Activated T-cell treated with anti-CD3 and anti-CD28 coated beads, Interleukin-2, amount 50 U/mL, for 48 hours (primary cell): ENCODE measurements around the gene MCF2L.

Experiments
- DNase-seq, 2 experiments: peaks; one replicate each; pipeline ENCODE4 v3.0.0-alpha.2; 2020

MCF2L gene

DNA sequence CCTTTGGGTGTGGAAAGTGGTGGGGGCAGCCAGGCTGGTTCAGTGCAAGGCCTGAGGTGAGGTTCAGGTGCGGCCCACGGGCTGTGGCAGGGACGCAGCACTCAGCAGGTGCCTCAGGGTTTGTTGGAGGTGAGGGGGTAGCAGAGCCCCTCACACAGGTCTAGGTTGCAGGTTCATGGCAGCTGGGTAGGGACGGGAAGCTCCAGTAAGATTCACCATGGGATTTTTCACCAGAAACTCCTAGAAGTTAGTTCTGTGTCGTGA is 14.0 kb downstream of the MCF2L start:
- no peak for DNase-seq

DNA sequence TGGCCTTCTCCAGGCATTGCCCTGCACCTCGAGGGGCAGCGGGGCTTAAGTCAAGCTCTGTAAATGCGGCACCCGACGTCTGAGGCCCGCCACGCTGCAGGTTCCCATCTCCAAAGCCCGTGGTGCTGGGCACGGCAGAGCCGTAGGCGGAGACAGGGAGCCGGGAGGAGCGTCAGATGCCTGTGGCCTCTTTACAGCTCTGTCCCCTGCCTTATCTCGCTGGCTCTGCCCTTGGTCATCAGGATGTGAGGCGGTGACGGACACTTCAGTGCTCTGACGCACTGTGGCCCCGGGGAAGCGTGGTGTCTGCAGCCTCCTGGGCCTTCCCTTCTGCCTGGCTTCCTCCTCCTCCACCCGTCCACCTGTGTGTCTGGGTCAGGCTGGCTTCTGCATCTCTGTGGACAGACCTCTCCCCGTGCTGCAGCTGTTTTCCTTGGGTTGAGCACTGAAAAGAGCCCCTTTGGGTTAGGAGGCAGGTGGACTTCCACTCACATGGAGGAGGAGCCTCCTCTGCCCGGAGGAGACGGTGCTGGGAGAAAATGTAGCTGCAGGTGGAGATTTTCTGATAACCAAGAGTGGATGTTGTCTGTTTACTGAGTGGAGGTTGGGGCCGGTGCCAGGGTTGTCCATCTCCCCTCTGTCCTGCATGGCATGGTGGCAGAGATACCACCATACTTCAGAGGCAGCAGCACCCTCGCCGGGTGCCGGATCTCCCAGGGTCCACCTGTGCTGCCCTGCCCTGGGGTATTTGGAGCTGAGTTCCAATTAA is 14.6 kb downstream of the MCF2L start:
- no peak for DNase-seq

DNA sequence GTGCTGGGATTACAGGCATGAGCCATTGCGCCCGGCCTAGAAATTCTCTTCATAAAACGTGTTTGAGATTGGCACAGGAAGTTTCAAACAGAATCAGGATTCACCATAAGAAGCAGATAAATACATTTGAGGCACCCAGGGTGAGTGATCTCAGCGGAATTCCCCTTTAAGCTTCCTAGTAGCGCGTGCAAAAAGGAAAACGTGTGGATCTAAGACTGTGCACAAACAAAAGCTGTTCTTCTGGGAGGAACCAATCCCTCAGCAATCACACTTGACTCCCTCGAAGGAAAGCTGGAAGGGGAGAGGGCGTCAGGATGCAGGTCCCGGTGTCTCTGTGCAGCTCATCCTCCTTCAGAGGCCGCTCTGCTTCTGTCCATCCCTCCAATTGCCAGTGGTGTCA is 15.5 kb downstream of the MCF2L start:
- no peak for DNase-seq

DNA sequence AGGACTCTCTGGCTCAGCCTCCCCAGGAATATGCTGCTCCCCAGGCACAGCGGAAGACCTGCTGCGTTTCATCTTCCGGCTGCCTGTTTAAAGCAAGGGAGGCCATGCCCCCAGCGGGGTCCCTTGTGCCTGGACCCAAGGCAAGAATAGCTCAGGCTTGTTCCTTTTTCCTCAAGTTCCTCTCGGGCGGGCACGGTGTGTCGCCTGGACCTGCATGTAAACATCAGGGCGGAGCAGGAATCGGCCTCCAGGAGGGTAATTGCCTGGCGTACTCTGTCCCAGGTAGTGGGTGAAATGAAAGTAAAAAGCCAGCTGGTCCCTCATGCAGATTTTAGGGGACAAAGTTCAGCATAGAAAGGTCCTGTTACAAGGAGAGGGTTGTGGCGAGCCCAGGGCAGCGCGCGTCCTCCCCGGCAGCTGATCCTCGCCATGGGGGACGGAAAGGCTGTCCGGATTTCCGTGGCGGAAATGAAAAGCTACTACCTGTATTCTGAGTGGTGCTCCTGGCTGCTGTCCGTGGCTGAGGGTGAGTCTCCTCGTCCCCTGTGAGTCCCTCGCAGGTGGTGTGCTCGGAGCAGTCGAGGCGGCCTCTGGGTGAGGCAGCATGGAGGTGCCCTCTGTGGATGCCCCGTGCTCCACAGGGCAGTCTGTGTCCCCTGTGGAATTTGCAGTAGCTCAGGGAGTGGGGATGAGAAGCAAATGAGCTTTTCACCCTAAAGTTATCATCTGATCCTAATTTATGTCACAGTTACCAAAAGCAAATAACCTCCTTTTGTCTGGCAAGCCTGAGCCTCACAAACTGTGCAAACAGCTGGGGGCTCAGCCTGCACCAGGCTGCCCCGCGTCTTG is 16.2 kb downstream of the MCF2L start:
- no peak for DNase-seq

DNA sequence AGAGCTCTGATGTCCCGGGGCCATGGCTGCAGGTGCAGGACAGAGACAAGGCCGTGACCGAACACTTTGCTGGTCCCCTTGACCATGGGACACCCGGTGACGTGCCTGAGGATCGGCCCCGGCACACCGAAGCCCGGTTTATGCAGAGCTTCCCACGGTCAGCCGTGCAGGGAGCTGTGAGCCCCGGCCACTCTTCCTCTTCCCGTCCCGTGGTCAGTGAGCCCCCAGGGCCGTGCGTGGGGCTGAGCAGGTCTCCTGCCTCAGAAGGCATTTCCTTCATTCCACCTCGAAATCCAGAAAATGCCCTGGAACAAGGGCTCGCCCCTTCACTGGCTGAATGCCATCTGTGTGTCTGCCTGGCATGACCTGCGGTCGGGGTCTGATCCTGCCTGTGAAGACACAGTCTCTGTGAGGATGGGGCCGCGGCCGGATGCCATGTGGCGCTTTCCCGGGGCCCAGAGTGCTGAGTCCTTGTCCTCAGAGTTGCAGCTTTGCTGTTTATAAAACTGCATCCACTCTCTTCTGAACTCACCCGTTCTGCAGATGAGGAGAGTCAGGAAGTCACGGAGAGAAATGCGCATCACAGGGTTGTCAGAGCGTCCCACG is 16.9 kb downstream of the MCF2L start:
- no peak for DNase-seq

DNA sequence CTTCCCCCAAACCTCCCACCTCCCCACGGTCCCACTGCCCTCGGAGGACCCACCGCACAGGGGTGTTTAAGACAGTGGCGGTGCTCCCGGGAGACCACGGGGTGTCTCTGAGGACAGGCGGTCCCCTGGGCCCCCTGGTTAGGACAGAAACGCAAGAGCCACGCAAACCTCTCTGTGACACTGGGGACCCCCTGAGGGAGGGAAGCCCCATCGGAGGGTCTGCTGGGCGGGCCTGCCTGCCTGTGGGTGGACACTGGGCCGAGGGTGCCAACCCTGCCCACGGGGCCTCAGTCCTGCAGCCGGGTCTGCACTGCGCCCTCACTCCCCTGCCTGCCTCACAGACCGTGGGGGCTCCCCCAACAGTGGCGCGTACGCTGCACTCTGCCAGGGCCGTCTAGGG is 17.5 kb downstream of the MCF2L start:
- no peak for DNase-seq

DNA sequence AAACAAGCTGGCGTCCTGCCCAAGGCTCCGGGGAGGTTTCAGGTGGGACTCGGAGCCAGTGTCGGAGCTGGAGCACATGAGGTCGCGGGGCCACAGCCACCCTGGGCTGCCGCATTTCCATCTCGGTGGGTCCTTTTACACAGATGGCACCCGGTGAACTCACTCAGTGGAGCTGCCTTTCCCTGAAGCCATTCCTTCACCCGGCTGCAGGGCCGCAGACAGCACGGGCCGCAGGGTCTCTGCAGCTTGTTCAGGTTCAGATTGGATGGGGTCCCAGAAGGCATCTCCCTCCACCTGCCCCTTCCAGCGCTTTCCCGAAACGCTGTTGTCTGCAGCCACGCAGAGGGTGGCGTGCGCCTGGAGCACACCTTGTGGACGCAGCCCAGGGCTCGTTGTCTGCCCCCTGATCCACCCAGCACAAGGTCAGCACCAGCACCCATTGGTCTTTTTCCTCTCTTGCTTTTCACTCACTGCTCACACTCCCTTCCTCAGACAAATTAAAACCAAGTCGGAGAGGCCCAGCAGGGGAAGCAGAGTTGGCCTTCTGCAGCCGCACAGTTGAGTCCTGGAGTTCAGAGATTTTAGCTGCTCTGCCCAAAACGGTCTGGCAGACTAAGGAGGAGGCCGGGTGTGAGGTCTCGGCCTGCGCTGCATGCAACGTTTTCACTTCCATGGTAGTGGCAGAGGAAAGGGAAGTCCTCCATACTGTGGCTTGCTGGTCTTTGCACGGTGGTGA is 18.1 kb downstream of the MCF2L start:
- DNase-seq: no peak

DNA sequence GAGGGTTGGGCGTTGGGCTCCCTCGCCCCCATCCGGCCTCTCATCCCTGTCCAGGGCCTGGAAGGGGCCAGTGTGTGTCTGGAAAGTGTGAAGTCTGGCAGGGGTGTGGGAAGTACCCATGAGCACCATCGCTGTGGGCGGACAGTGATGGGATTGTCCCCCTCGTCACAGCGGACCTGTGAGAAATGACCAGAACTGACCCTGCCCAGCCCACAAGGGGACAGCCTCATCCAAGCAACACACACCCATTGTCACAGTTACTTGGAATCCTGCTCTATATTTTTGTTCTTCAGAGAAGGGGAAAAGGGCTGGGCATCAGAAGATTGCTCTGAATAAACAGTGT is 18.6 kb downstream of the MCF2L start:
- DNase-seq: no peak

DNA sequence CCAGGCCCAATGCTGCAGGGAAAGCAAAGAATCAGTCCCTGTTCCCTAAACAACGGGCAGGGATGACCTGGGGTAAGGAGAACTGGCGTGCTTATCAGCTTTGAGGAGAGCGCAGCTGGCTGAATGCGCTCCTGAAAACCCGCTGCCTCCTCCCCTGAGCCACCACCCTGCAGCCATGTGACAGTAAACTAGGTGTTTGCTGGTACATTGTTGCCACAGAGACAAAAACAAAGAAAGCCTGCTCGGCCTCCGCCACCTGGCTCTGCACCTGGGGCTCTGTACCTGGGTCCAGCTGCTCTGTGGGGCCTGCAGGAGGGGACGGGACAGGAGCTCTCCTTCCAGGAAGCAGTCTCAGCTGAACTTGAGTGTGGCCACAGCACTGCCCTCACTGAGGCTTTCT is 21.8 kb downstream of the MCF2L start:
- no peak for DNase-seq

DNA sequence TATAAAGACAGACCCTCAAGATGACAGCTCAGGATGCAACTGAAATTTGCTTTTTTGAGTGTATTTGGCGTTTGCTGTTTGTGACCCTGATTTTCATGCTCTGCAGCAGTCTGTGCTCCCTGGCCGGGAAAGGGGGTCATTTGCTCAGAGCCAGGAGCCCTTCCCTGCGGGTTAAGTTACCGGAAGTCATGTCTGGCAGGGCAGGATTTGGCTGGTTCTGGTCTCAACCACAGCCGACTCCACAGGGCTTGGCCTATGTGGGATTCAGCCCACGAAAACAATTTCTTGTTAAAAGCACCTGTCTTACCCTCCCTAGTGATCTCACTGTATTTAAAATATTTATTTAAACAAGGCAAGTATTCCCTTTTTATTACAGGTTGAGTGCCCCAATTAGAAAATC is 22.6 kb downstream of the MCF2L start:
- DNase-seq: no peak

DNA sequence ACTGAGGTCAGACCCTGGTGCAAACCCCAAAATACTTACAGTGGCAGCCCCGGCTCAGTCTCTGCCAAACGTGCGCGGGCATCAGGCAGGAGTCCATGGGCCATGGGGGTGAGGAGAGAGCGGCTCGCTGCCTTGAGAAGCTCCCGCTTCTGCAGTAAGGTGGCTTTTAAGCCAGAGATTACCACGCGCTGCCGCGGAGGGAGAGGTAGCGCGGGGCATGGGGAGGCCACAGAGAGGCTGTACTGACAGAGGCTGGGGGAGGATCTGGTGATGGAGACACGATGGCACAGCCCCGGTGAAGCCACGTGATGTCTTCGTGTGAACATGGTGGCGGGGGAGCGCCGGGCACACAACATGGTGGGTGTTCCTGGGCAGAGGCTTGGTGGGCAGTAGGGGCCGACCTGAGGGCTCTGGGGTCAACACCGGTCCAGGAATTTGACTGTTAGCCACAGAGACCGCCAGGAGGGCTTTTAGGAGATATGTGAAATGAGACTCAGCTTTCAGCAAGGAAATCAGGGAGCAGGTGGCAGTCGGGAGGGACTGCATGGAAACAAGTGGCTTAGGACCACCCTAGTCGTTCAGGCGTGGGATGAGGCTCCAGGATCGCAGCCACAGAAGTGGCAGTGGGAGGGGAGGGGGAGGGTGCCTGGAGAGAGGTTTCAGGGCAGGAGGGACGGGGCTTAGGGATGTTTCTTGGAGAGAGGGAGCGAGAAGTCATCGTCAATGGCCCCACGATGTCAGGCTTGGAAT is 24.1 kb downstream of the MCF2L start:
- DNase-seq: no peak

DNA sequence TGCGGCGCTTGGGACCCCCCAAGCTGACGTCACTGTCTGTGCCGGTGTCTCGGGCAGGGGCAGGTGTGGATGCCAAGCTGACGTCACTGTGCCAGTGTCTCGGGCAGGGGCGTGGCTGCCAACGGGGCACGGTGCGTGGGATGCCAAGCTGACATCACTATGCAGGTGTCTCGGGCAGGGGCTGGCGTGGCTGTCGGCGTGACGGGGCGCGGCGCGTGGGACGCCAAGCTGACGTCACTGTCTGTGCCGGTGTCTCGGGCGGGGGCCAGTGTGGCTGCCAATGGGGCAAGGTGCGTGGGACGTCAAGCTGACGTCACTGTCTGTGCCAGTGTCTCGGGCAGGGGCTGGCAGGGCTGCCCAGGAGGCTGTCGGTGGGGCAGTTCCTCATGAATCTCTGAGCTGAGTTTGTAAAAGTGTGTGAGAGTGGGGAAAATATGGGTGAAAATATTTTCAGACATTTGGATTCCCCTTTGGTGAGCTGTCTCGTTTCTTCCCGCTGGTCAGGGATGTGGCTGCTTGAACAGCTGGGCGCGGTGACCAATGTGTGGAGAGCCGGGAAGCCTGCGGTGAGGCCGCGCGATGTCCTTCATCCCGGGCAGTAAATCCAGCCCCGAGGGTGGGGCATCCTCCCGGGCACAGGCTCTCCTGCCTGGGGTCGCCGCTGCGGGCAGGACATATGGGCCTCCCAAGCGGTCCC is 25.2 kb downstream of the MCF2L start:
- no peak for DNase-seq

DNA sequence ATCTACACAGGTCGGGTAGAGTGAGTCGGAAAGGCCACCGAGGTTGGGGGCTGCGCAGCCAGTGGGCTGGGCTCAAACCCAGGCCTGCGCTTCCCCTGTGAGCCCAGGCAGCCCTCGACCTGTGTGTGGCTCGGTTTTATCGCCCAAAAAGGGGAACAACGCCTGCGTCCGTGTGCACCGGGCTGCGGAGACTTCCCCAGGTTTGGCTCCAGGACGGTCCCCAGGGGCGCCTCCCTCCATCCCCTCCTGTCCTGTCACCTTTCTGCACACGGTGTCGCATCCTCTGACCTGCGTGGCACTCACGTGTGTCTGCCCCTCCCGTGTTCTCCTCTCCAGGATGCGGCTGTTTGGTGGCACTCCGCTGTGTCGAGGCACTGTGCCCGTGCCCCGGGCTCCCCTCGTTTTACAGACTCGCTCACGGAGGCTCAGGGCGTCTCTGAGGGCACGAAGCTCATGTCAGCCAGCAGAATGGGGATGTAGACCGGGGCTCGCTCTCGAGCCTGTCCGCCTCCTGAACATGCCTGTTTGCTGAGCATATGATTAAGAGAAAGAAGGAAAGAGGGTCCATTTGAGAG is 25.9 kb downstream of the MCF2L start:
- no peak for DNase-seq

DNA sequence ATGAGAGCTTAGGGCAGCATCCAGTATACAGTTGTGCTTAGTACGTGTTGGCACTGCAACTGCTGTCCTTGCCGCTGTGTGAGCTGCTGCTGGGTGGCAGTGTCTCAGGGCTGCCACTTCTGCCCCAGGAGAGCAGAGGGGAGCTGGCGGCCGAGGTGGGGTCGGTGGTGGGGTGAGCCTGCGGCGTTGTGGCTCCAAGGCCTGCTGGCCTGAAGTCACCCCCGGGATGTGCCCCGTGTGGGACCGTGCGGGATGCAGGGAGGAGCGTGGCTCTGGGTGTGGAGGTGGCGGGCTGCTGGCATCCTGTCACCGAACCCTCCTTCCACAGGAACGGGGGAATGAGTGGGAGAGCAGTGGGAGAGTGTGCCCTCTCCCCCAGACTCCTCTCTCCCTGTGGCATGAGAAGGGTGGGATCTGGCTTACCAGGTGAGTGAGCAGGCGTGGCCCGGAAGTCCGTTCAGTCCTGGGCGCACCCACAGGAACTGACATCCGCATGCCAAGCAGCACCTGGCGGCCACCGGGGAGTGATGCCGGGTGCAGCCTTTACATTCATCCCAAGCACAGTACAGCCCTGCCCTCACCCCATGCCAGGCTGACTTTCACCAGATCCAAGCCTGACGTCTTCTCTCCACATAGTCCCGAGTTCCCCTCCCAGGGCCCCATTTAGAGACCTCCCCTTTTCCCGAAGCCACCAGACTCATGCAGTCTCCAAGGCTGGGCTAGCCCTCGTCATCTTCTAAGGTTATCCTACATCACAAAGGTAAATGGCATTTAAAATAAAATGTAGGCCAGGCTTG is 26.6 kb downstream of the MCF2L start:
- DNase-seq: no peak

DNA sequence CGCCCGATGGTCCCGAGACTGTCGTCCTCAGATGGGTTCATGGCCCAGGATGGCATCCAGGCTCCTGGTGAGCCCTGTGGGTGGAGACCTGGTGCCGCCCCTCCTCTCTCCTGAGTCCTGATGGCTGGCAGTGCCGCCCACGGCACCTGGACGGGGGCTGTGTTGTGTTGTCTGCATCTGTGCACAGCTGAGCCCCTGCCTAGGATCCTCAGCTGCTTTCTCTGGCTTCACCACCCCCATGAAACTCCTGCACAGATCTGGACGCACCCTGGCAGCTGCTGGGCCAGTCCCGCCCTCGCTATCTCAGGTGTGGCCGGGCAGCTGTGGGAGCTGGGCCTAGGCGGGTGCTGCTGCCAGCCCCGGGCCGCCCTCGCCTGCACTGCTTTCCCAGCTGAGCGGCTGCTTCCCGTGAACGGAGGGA is 27.7 kb downstream of the MCF2L start:
- DNase-seq: no peak

DNA sequence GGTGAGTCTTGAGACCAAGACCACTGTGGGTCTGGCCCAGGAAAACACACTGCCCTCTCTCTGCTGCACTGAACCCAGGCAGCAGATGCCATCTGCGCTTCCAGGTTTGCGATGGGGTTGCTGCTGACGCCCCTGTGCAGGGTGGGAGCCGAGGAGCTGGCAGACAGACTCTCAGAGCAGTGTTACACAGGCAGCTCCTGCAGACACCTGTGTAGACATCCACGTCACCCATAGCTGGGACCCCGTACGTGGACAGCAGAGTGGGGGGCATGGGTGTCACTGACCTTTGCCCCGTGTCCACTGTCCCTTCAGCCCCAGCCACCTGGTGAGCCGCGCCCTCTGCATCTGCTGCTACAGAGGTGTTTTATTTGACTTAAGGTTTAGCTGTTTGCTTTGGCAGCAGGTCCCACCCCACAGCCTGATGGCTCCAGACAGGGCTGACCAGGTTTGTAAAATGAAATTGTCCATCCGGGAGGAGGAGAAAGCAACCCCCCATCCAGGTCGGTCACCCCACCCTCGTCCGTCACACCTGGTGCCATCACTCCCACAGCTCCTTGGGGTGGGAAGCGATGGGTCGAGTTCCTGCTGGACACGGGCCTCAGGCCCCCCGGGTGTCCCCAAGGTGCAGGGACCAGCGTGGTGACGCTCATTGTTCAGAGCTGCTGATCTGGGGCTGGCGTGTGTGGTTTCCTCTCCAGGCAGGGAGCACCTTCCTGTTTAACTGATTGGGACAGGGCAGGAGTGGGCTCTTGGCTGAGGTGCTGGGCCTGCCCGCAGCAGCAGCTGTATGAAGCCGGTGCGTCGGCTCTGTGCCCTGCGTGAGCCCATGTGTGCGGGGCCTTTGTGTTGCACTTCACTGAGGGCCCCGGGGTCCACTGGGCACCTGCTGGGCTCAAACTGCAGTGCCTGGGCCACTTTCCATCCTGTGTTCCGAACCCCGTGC is 28.4 kb downstream of the MCF2L start:
- DNase-seq: no peak

DNA sequence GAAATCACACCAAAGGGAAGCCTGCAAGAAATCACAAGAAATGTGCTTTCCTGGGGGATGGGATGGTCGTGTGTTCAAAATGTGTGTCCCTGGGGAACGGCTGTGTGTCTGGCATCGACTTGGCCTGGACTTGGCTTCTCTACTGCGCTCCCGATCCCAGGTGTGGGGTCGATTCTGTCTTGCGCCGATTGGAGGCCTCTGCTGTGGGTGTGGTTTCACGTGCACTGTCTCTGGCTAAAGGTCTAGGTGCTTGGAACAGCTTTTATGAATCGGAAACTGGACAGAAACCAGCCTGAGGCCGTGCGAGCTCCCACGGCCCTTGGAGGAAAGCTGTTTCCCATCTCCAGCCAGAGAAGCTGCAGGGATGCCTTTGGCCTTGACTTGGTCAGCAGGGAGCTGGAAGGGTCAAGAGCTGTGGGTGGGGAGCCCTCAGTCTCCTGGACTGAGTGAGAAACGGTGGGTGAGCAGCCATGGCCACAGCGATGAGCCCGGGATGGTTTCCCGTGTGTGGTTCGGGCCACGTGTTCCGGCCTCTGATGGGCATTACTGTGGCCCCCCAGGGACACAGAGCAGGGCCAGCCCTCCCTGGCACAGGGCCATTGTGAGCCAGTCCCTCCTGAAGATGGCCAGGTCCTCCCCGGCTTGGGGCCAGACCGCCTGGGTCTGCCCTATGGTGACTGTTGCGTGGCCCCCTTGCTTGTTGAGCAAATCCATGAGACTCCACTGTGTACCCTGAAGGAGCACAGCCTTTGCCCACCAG is 29.7 kb downstream of the MCF2L start:
- DNase-seq: no peak

DNA sequence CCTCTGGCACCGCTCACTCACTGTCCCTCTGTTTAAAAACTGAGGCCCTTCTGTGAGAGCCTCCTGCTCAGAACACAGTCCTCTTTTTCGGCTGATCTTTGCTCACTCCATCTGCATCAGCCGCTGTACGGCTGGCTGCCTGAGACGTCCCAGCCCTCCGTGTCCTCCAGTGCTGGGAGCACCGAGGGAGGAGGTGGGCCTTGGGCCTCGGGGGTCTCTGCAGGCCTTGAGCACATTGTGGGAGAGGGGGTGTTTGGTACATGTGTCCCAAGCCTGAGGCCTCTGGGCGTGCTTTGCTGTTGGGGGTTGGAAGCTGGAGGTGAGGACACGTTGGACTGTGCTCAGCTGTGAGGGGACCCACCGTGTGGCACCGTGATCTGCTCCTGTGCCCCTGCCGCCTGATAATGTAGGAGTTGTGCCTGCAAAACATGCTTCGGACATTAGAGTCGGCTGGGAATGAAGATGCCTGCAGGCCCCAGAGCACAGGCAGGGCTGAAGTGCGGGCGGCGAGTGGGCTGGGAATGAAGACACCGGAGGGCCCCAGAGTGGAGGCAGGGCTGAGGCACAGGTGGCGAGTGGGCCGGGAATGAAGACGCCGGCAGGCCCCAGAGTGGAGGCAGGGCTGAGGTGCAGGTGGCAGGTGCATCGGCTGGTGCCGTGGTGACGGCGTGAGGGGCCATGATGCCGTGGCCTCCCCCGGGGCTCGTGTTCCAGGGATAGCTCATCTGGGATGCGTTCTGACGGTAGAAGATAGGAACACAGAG is 30.6 kb downstream of the MCF2L start:
- no peak for DNase-seq
